GM18873 (cell line): ENCODE measurements around the gene BMF.
"Not testable (repeated sequence)": the region's sequence is repeated elsewhere in the genome, so short reads cannot be mapped to it uniquely, and the experiment has no call there.

Experiments used
- ATAC-seq: cut with Tn5 transposase; IDR thresholded peaks from one replicate; pipeline ENCODE4 v1.9.1; 2021; ENCODE audit warnings: mild to moderate bottlenecking, moderate library complexity, moderate number of reproducible peaks; ENCODE audit not compliant: unreplicated experiment, low FRiP score

Gene BMF

DNA sequence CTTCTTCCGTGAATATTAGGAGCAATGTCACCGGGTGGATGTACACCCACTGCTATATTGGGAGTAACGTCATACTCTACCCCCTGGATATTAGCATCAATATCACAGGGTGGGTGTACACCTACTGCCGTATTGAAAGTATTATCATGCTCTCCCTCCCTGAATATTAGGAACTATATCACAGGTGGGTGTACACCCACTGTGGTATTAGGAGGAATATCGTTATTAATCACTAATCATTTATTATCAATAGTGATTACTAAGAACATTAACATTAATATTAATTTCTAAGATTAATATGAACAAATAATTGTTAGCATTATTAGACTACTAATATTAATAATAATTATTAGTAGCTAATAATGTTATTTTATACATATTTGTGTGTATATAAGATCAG is 21.4 kb upstream of the BMF start:
- ATAC-seq: no peak

DNA sequence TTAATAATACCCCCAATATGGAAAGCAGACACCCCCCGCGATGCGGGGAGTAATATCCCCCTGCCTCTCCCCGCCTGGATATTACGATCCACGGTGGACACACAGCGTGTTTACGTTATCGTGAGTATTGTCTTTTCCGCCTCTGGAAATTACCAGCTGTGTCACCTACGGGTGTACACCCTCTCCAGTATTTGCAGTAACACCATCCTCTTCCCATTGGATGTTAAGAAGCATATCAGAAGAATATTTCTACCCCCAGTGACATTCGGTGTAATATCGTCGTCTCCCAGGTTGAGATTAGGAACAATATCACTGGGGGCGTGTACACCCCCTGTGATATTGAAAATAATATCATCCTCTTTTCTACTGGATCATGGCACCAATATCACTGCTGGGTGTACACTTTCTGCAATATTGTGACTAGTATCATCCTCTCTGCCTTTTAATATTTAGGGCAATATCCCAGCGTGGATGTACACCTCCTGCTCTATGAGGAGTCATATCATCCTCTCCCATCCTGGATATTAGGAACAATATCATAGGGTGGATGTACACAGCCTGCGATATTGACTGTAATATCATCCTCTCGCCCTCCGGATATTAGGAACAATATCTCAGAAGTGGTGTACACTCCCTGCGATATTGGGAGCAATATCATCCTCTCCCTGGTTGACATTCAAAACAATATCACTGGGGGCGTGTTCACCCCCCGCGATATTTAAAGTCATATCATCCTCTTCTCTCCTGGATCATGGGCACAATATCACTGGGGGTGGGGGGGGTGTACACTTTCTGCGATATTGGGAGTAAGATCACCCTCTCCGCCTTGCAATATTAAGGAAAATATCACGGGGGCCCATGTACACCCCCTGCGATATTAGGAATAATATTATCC is 20.3 kb upstream of the BMF start:
- ATAC-seq: no peak

DNA sequence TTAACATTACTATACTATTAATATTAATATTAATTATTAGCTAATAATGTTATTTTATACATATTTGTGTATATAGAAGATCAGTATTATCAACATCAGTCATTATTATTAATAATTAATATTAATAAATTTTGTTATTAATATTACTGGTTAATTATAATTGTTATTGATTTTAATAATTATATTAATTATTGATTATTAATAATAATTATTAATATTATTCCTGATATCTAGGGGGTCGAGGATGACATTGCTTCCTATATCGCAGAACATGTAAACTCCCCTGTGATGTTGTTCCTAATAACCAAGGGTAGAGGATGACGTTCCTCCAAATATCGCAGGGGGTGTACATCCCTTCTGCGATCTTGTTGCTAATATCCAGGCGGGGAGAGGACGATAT is 17.3 kb upstream of the BMF start:
- ATAC-seq: no peak

DNA sequence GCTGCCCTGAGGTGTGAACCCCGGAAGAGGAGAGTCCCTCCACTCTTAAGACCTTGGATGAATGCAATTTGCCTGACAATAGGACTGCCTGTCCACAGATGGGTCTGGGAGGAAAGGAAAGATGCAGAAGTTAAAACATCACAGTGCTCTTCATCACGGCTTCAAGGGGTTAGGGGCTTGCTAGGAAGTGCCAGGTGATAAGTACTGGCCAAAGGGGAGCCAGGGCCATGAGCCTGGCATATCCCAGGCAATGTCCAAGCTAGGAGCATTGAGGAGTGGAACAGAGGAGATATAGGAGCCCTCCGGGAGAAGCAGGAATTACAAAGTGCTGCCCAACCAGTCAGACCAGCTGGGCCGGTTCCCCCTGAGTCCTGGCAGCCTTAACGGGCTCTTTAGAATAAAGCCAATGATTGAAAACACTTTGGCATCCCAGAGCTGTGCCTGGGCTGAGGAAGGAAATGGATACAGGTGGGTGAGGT is 16.2 kb upstream of the BMF start:
- not testable (repeated sequence) for ATAC-seq

DNA sequence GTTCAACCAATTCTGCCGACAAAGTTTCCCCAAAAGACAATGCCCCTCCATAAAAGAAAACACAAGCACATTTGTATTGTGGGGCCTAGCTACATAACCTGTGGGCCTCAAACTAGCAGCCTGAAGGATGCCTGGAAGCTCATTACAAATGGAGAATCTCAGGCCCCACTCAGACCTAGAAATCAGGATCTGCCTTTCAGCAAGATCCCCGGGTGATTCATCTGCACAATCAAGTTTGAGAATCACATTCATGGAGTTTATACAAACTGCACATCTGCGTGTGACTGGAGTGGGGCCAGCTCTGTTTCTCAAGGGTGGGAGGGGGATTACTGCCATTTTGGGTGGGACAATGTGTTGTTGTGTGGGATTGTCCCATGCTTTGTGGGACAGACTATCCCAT is 15.7 kb upstream of the BMF start:
- ATAC-seq: not testable (repeated sequence)

DNA sequence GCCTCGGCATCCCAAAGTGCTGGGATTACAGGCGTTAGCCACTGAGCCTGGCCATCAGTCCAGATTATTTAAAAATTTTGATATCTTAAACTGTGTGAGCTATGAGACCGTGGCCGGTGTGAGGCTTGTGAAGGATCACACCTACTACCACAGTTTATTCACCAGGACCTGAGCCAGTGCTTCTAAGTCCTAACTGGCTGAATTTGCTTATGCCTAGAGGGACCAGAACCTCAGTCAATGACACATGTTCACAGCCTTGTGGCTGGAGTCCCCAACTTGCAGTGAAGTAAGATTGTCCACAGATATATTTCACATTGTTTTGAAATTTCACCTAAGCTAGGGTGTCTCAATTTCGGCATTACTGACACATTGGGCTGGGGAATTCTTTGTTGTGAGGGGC is 15.2 kb upstream of the BMF start:
- not testable (repeated sequence) for ATAC-seq

DNA sequence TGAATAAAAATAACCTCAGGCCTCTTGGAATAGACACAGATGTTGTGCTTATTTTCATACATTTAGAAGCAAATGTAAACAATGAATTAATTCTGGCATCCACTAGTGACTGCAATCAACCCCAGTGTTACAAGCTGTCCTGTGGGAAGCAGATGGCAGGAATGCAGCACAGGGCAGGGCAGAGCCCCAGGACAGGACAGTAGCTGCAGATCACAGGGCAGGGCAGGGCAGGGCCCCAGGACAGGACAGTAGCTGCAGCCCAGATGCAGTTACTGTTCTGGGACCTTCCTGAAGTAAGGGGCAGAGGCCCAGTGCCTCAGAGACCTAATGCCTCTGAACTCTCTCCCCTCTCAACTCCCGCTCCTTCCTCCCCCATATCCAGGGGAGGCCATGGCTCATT is 14.3 kb upstream of the BMF start:
- not testable (repeated sequence) for ATAC-seq

DNA sequence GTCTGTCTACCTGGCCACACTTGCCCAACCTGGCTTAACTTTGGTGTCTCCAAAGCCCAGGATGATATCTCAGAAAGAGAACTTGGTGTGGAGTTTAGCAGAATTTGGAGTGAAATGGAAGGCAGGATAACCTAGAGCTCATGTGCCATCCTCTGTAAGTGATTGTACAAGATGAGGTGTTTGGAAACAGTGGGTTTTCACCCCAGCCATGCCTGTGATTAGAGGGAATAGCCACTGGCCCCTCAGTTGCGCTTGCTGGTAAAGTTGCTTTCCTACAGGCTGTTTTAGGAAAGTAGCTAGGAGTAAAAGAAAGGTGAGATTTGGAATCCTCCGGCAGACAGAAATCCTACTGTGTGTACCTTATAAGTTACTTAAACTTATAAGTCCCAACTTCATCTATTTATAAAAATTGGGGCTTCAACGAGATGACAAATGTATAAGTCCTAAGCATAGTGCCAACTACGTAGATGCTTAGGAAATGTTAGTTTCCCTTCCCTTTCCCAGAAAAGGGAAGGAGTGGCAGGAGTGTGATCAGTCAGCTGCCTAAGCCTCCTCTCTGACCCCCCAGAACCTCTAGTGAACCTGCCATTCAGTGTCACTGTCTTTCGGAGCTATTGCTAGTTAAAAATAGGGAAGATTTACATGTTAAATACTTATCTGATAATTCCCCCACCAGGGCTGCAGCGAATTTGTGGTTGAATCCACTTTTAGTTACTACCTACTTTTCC is 13.4 kb upstream of the BMF start:
- ATAC-seq: no peak

DNA sequence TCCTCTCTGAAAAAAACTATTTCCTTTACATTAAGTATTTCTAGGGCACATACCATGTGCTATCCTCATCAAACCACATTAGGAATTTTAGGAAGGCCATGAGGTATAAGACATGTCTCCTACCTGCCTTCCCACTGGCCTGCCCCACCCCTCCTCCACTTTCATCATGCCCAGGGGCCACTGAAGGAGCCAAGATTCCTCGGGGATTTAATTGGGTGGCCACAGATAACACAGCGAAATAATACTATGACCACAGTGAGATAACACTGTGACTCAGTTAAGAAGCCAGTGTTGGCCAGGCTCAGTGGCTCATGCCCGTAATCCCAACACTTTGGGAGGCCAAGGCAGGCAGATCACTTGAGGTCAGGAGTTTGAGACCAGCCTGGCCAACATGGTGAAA is 9.8 kb upstream of the BMF start:
- no peak for ATAC-seq

DNA sequence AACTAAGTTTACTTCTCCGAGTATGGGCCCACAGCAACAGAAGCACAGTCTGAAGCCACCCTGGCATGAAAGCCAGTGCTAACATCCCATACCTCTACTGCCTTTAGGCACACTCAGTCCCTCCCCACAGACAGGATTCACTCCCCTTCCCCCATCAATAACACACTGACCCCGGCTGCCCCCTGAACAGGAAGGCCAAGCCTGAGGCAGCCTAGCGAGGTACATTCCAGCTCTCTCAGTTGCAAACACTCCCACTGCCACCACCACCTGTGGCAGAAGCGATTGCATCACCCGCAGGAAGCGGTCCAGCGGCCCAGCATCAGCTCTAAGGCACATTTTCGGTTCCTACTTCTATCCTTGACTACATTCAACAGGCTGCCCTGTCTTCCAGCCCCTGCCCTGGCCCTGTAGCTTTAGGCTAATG is 7.0 kb upstream of the BMF start:
- peak; percentile 84 for ATAC-seq

DNA sequence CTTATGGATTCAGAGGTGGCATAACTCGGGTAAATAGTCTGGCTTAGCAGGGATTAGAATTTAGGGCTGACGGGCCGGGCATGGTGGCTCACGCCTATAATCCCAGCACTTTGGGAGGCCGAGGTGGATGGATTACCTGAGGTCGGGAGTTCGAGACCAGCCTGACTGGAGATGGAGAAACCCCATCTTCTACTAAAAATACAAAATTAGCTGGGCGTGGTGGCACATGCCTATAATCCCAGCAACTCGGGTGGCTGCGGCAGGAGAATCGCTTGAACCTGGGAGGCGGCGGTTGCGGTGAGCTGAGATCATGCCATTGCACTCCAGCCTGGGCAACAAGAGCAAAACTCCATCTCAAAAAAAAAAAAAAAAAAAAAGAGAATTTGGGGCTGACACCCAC is 6.4 kb upstream of the BMF start:
- ATAC-seq: not testable (repeated sequence)

DNA sequence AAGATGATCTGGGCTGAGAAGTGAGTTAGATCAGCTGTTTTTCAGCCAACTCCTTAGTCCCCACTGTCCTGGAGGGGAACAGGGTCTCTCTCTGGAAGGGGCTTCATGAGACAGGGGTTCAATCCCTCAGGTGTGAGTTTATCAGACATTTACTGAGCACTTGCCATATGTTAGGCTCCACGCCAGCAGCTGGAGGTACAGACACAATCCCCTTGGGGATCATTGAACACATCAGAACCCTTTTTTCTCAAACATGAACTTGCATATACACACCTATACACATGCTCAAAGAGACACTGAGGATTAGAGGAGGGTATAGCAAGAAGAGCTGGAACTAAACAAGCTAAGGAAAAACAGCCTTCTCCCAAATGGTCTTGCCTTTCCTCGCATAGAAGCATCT is 5.5 kb upstream of the BMF start:
- no peak for ATAC-seq

DNA sequence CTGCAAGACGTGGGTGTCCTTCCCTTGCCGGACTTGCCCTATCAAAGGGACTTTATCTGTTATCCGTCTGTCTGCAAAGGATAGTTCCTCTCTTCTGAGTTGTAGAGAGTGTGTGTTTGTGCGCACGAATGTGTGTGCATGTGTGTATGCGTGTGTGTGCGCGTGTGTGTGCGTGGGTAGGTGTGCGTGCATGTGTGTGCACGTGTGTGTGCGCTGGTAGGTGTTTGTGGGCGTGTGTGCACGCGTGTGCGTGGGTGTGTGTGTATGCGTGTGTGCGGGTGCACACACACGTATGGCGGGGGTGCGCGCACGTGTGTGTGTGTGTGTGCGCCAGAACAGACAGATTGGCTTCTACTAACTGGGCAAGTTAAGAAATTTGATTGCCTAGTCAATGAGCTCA is 4.1 kb upstream of the BMF start:
- ATAC-seq: no peak

DNA sequence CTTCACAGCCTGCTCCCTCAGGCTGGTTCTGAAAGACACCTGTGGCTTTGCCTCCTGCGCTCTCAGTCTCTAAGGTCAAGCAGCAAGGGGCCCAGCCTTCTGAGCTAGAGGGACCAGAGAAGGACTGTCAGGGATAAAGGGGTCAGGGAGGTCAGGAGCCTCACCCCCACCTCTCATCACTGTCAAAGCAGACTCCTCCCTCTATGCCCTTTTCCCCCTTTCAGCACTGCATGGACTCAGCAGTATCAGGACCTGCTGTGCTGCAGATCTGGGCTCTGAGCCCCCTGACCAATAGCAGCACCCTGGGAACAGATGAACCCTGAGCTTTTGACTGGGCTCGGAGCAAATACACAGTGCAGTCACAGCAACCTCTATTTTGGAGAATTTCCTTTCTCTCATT is 3.2 kb upstream of the BMF start:
- no peak for ATAC-seq

DNA sequence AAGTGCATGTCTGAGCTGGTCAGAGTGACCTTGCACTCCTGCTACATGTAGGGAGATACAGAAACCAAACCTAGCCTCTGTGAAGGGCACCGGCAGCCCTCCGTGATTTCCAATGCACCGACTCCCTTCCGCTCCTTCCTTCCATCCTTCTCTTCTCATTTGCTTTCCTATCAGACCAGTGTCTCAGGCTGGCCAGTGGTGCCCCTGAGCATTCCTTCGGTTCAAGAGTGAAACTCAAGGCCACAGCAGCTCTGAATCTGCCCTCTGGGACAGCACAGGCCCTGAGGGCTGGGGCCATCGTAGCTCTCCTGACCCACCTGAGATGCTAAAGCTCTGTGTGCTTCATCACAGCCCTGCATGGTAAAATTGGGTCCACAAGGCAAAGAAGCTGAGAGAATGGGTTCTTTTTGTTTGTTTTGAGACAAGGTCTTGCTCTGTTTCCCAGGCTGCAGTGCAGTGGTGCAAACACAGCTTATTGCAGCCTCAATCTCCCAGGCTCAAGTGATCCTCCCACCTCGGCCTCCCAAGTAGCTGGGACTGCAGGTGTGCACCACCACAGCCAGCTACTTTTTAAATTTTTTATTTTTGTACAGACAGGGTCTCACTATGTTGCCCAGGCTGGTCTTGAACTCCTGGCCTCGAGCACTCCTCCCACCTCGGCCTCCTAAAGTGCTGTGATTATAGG is 2.3 kb upstream of the BMF start:
- ATAC-seq: no peak

DNA sequence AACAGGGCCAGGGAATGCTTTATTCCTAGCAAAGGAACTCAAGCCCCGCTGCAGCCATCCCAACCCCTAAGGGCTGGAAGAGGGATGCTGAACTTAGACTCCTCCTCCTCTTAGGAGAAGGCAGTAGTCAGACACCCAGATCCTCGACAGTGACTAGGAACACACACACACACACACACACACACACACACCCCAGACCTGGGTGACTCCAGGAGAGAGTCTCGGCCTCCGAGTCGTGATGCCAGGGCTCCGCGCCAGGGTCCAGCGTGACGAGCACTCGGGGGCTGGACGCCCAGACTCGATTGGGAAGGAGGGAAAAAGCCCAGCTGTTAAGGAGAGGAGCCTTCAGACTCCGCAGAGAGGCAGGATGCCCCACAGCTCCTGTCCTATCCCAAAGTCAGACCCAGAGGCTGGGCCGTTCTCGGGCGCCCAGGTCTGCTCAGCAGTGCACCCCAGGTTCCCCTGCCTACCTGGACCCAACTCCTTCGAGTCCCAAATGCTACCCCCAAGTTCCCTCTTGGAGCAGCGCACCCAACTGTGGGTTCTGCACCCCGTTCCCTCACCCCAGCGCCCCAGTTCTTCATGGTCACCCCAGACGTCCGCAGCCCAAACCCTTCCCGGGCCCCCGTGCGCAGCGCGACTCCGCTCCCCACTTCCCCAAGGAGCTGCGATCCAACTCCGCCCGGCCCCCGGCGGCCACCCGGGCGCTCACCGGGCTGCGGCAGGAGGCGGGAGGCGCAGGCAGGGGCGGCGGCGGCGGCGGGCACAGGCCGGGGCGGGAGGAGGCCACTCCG is 421 bp downstream of the BMF start:
- ATAC-seq: no peak

DNA sequence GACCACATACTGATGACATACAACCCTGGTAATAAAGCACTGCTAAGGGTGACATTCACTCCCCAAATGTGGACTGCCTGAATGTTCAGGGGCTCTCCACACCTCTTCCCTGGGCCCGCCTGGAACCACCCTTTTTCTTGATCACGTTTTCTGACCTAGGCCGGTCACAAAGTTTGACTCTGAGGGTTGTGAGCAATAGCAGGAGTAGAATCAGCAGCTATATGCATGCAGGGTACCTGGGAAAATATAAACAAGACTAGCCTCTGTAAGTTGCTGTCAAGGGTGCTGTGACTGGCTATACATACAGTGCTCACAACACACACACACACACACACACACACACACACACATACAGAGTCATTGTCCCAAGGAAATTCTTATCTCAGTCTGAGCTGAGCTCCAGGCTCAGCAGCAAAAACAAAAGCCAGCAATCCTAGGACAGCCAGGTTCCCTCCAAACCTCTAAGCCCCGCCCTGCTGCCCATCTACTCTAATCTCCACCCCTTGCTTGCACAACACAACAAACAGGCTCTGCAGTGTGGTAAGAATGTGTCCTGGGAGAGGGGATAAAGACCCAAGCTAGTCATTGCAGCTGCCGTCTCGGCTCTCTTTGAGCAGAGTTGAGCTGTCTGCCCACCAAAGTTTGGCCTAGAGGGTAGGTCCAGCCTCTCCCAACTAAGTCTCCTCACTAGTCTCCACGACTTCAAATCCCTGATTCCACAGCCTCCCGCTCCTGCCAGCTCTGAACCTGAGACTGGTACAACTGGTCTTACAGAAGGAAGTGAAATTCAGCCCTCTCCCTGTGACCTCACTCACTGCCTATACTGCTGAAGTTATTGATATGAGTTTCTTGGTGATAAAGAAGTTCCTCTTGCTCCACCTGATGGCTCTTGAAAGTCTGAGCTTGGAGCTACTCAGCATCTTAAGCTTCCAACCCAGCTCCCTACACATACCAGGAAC is 2.2 kb downstream of the BMF start:
- ATAC-seq: peak; percentile 31

DNA sequence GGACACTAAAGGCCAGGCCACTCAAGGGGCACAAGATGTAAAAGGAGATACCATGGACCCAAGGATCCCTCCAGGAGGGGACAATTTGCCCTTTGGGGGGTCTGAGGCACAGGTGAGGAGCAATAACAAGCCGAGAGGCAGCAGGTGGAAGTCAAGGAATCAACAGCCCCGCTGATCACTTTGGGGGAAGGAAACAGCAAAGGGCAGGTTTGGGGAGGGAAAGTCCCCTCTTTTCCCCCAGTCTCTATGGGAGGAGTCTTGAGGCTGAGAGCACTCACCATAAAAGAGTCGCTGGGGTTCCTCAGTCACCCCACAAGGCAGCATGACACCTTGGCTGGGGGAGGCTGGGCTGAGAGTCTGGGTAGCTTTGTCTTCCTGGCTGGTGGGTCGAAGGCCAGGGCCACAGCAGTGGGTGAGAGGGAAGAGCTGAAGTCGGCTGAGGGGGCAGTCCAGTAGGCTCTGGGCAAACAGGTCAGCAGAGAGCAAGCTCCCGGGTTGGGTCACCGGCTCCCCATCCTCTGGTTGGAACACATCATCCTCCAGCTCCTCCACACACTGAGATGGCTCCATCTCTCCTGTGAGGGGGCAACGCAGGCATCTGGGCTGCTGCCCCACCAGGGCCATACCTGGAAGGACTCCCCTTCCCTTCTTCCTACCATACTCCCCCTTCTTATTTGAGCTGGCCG is 3.0 kb downstream of the BMF start:
- no peak for ATAC-seq
